Progenitor cell of endocrine pancreas (in vitro differentiated cells): ENCODE results near the gene ABHD17C. TPM values are rescaled to one million over a fixed set of nuclear protein-coding genes. Genes with fewer than 3 reads are reported as not detected.

Experiments used
- DNase-seq: peaks from one replicate; pipeline ENCODE4 v3.0.0; 2021; ENCODE audit warnings: low spot score; ENCODE audit not compliant: unreplicated experiment
- H3K27ac Mint-ChIP-seq: 2 replicates; pipeline ENCODE4 v1.8.0; 2021; ENCODE audit warnings: mild to moderate bottlenecking, moderate library complexity, mixed read lengths
- H3K27me3 Mint-ChIP-seq: 2 replicates; pipeline ENCODE4 v1.8.0; 2021; ENCODE audit warnings: mixed read lengths
- H3K36me3 Mint-ChIP-seq: 2 replicates; pipeline ENCODE4 v1.8.0; 2022; ENCODE audit warnings: mixed read lengths; ENCODE audit not compliant: insufficient read depth
- H3K4me1 Mint-ChIP-seq: 2 replicates; pipeline ENCODE4 v1.8.0; 2021; ENCODE audit warnings: low read depth, mixed read lengths
- H3K4me3 Mint-ChIP-seq: 2 replicates; pipeline ENCODE4 v1.8.0; 2021; ENCODE audit warnings: low read depth, mild to moderate bottlenecking, moderate library complexity, mixed read lengths
- H3K9me3 Mint-ChIP-seq: 2 replicates; pipeline ENCODE4 v1.8.0; 2021; ENCODE audit warnings: low read depth, mixed read lengths
- total RNA-seq: library from RNA; stranded (reverse); gene quantifications from 2 replicates; pipeline ENCODE4 v1.2.1, GENCODE V29; 2021
- TF ChIP-seq, protein P1 (sequence below): fragments of 200-600 bp; sonication (generic); IDR thresholded peaks from one replicate; pipeline ENCODE4 v1.5.0; 2021; ENCODE audit warnings: antibody characterized with exemption, mild to moderate bottlenecking; ENCODE audit not compliant: unreplicated experiment

ABHD17C gene
- total RNA-seq, 1 donor from 2014 or later: 19.8 TPM

DNA sequence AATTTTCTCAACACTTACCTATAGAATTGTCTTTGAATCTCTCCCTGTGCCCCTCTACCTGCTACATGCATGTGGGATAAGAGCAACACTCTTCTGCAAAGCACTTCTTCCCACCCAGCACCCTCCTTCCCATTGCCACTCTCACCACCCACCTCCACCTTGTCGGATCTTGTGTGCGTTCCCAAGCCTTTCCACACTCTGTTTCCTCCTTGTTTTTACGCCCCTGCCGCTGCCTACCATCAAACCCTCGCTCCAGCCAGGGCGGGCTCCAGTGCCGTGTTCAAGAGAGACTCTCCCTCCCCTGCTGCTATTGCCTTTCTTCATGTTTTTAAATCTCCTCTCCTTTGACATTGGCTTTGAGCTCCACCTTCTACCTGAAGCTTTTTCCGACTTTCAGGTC lies 40.2 kb downstream of the ABHD17C start:
- no peak overlapping the region for H3K27ac Mint-ChIP-seq
- peaks cover 14% of the 10 kb centered on the region for H3K9me3 Mint-ChIP-seq
- TF ChIP-seq, protein P1, sequence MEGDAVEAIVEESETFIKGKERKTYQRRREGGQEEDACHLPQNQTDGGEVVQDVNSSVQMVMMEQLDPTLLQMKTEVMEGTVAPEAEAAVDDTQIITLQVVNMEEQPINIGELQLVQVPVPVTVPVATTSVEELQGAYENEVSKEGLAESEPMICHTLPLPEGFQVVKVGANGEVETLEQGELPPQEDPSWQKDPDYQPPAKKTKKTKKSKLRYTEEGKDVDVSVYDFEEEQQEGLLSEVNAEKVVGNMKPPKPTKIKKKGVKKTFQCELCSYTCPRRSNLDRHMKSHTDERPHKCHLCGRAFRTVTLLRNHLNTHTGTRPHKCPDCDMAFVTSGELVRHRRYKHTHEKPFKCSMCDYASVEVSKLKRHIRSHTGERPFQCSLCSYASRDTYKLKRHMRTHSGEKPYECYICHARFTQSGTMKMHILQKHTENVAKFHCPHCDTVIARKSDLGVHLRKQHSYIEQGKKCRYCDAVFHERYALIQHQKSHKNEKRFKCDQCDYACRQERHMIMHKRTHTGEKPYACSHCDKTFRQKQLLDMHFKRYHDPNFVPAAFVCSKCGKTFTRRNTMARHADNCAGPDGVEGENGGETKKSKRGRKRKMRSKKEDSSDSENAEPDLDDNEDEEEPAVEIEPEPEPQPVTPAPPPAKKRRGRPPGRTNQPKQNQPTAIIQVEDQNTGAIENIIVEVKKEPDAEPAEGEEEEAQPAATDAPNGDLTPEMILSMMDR: no peak
- peaks cover 7% of the 10 kb centered on the region for H3K4me1 Mint-ChIP-seq
- peaks cover 12% of the 10 kb centered on the region for H3K36me3 Mint-ChIP-seq
- H3K4me3 Mint-ChIP-seq: no peak overlapping the region
- no peak for DNase-seq
- no peaks in the 10 kb centered on the region for H3K27me3 Mint-ChIP-seq

DNA sequence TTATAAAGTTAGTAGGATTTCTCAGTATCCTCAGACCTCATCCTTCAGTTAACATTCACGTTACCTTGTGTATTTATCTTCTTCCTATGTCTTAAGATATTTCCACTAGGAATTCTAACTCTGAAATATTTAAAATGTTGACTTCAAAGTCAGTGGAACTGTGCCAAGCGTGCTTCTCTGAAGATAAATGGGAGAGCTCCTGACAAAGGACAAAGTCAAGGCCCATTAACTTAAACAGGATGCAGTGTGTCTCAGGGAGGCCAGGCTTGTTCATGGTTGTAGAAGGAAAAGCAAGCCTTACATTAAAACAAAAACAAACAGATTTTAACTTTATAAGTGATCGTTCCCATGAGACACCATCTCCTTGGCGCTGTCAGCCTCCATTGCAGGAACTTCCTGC lies 41.5 kb downstream of the ABHD17C start:
- Mint-ChIP-seq H3K9me3 (peaks cover 14% of the 10 kb centered on the region), H3K4me1 (peaks cover 7% of the 10 kb centered on the region), H3K4me3 (no peak overlapping the region), H3K27ac (no peak overlapping the region), H3K27me3 (no peaks in the 10 kb centered on the region), H3K36me3 (peaks cover 12% of the 10 kb centered on the region)
- DNase-seq: no peak
- TF ChIP-seq, protein P1: no peak

DNA sequence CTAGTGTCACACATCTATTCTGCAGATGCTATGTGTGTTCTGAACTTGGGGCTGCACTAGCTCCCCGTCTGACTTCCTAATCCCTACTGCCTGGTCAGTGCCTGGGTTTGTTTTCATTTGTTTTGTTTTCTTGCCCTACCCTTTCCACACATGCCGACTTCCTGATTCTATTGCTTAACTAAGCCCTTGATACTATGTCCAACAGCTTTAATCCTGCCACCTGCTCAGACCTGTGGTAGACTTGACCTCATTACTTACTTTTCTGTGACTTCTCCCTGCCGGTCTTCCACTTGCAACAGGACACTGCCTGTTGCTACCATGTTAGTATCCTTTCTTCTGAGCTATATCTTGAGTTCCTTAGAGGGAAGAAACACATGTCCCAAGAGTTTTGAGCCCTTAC lies 44.8 kb downstream of the ABHD17C start:
- TF ChIP-seq, protein P1: no peak

DNA sequence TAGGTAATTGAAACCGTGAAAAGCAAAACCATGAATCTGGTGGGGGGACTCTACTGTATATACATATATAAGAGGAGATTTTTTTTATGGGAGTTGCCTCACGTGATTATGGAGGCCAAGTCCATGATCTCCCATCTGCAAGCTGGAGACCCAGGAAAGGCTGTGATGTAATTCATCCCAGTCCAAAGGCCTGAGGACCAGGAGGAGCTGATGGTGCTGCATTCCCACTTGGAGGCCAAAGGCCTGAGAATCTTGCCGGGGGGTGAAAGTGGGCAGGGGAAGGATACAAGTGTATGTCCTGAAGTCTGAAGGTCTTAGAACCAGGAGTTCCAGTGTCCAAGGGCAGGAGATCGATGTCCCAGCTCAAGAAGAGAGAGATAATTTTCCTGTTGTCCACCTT lies 47.0 kb downstream of the ABHD17C start:
- Mint-ChIP-seq H3K36me3 (peaks cover 14% of the 10 kb centered on the region), H3K4me1 (peaks cover 12% of the 10 kb centered on the region), H3K9me3 (peaks cover 19% of the 10 kb centered on the region), H3K27me3 (no peaks in the 10 kb centered on the region), H3K27ac (no peak overlapping the region), H3K4me3 (no peak overlapping the region)
- TF ChIP-seq, protein P1: no peak
- no peak for DNase-seq

More for the DNA sequence above, 44.8 kb downstream of the ABHD17C start:
- Mint-ChIP-seq H3K27me3 (no peaks in the 10 kb centered on the region), H3K9me3 (peaks cover 14% of the 10 kb centered on the region), H3K4me1 (peaks cover 17% of the 10 kb centered on the region), H3K27ac (no peak overlapping the region), H3K36me3 (peaks cover 12% of the 10 kb centered on the region), H3K4me3 (no peak overlapping the region)
- no peak for DNase-seq

DNA sequence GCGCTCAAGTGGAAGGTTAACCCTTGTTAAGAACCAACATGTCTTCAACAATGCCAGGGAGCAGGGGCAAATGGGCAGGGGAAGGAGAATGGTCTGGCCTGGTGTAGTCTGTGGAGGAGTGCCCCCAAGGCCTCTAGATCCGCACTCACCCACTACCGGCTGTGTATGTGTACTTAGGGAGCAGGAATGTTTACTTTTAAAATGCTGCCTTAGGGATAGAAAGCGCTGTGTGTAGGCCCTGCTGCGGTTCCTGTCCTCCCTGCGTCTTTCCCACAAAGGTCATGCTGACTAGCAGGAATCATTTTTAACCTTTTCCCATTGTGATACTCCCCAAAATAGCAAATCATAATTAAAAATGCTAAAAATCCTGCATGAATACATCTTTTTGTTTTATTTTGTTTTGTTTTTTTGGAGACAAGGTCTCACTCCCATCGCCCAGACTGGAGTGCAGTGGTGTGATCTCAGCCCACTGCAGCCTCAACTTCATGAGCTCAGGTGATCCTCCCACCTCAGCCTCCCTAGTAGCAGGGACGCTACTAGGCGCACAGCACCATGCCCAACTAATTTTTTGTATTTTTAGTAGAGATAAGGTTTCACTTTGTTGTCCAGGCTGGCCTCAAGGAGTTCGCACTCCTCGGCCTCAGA lies 48.2 kb downstream of the ABHD17C start:
- Mint-ChIP-seq H3K4me1 (peaks cover 17% of the 10 kb centered on the region), H3K27me3 (no peaks in the 10 kb centered on the region), H3K4me3 (no peak overlapping the region), H3K36me3 (peaks cover 11% of the 10 kb centered on the region), H3K27ac (no peak overlapping the region), H3K9me3 (peaks cover 15% of the 10 kb centered on the region)
- no peak for DNase-seq
- TF ChIP-seq, protein P1: no peak
